Activated T-helper 9 cell treated with anti-CD3 and anti-CD28 coated beads, Interleukin-2, amount 50 U/mL, for 16 hours (primary cell): ENCODE data around the gene SSTR4.
"Not testable (repeated sequence)": the region's sequence is repeated elsewhere in the genome, so short reads cannot be mapped to it uniquely, and the experiment has no call there.

ENCODE experiments used
- DNase-seq: peaks from one replicate; pipeline ENCODE4 v3.0.0-alpha.2; 2020; ENCODE audit warnings: low read depth

Gene SSTR4

GRCh38 chr20:23034721-23035671 is at the start of gene SSTR4:
Gene SSTR4 (plus strand): TSS chr20:23035312. CDS start chr20:23035484, 172 bp downstream.
- no peak for DNase-seq

- DNase-seq = no peak
These were observed 48.5 kb upstream of the SSTR4 start for GRCh38 chr20:22986601-22987000.

- not testable (repeated sequence) for DNase-seq
These were observed 43.7 kb upstream of the SSTR4 start for GRCh38 chr20:22991424-22991823.

- DNase-seq = no peak
These were observed 41.3 kb upstream of the SSTR4 start for GRCh38 chr20:22993823-22994222.

- no peak for DNase-seq
These were observed 39.2 kb upstream of the SSTR4 start for GRCh38 chr20:22995923-22996322.

GRCh38 chr20:22998476-22998875 is 36.6 kb upstream of the SSTR4 start:
- no peak for DNase-seq

GRCh38 chr20:22999756-23000155 is 35.4 kb upstream of the SSTR4 start:
- DNase-seq = no peak

- no peak for DNase-seq
These were observed 34.7 kb upstream of the SSTR4 start for GRCh38 chr20:23000232-23000947.

GRCh38 chr20:23002276-23002675 is 32.8 kb upstream of the SSTR4 start:
- no peak for DNase-seq

GRCh38 chr20:23003077-23003635 is 32.0 kb upstream of the SSTR4 start:
- no peak for DNase-seq

GRCh38 chr20:23003881-23004460 is 31.1 kb upstream of the SSTR4 start:
- no peak for DNase-seq

- no peak for DNase-seq
These were observed 29.3 kb upstream of the SSTR4 start for GRCh38 chr20:23005776-23006175.

GRCh38 chr20:23007462-23007861 is 27.6 kb upstream of the SSTR4 start:
- DNase-seq = no peak

- DNase-seq = no peak
These were observed 27.0 kb upstream of the SSTR4 start for GRCh38 chr20:23007886-23008655.

- no peak for DNase-seq
These were observed 26.4 kb upstream of the SSTR4 start for GRCh38 chr20:23008667-23009066.

GRCh38 chr20:23009636-23010035 is 25.5 kb upstream of the SSTR4 start:
- no peak for DNase-seq

- DNase-seq = no peak
These were observed 25.0 kb upstream of the SSTR4 start for GRCh38 chr20:23010096-23010495.

GRCh38 chr20:23011008-23011721 is 23.9 kb upstream of the SSTR4 start:
- no peak for DNase-seq

GRCh38 chr20:23013429-23013828 is 21.7 kb upstream of the SSTR4 start:
- no peak for DNase-seq

GRCh38 chr20:23017516-23017915 is 17.6 kb upstream of the SSTR4 start:
- DNase-seq = no peak

- no peak for DNase-seq
These were observed 16.7 kb upstream of the SSTR4 start for GRCh38 chr20:23018432-23018831.
